AG09309 (cell line): ENCODE measurements around the gene CCDC127.

Experiments
- DNase-seq: peaks from one replicate; pipeline ENCODE4 v3.0.0-alpha.2; 2010; ENCODE audit warnings: low read depth
- H3K4me3 ChIP-seq: 2 replicates; pipeline ENCODE4 v1.5.1; 2011; ENCODE audit warnings: mild to moderate bottlenecking, low read depth, low read length, moderate library complexity; ENCODE audit not compliant: control insufficient read depth
- CTCF ChIP-seq: IDR thresholded peaks from 2 replicates; pipeline ENCODE4 v1.5.1; 2011; ENCODE audit warnings: mild to moderate bottlenecking, low read depth, low read length, inconsistent platforms; ENCODE audit not compliant: insufficient read depth, control insufficient read depth; ENCODE audit errors: missing control alignments

CCDC127 gene

GRCh38 chr5:184471-184870, 33.5 kb downstream of the CCDC127 start:
- TF ChIP-seq CTCF, result no peak
- H3K4me3 ChIP-seq, result no peak overlapping the region
- no peak for DNase-seq

- TF ChIP-seq CTCF, result no peak
- DNase-seq, result no peak
- H3K4me3 ChIP-seq, result no peak overlapping the region
Measured at GRCh38 chr5:182126-182525, 35.8 kb downstream of the CCDC127 start.

- no peak for TF ChIP-seq CTCF
- DNase-seq, result no peak
Measured at GRCh38 chr5:181566-181965, 36.4 kb downstream of the CCDC127 start.

GRCh38 chr5:181160-181559, 36.8 kb downstream of the CCDC127 start:
- no peak for TF ChIP-seq CTCF
- no peak overlapping the region for H3K4me3 ChIP-seq
- DNase-seq, result no peak

More at GRCh38 chr5:181566-181965, 36.4 kb downstream of the CCDC127 start:
- H3K4me3 ChIP-seq, result no peak overlapping the region

GRCh38 chr5:180286-180918, 37.6 kb downstream of the CCDC127 start:
- no peak for DNase-seq
- no peak overlapping the region for H3K4me3 ChIP-seq
- no peak for TF ChIP-seq CTCF

GRCh38 chr5:179401-179800, 38.6 kb downstream of the CCDC127 start:
- no peak for DNase-seq
- TF ChIP-seq CTCF, result no peak
- H3K4me3 ChIP-seq, result no peak overlapping the region
